ENCODE data around the gene CARD9.

DNA sequence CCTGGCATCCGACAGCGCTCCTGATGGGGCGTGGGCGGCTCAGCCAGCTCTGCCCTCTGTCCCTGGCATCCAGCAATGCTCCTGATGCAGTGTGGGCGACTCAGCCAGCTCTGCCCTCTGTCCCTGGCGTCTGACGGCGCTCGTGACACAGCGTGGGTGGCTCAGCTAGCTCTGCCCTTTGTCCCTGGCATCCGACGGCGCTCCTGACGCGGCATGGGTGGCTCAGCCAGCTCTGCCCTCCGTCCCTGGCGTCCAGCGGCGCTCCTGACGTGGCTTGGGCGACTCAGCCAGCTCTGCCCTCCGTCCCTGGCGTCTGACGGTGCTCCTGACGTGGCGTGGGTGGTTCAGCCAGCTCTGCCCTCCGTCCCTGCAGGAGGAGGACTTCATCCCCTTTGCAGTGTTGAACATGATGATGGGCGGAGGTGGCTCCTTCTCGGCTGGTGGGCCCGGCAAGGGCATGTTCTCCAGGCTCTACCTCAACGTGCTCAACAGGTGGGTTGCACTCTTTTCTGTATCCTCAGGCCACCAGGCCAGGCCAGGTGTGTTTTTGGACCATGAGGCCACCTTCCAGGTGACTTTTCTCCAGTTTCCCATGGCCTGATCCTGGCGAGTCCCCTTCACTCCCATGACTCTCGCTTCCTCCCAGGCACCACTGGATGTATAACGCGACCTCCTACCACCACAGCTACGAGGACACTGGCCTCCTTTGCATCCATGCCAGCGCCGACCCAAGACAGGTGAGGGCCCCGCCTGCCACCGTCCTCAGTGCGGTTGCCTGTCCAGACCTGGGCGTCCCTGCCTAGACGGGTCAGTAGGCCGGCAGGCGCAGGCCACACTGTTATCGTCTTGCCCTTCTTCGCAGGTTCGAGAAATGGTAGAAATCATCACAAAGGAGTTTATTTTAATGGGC, 45.0 kb upstream of the CARD9 start:
- TF ChIP-seq POLR2A (IDR thresholded peaks at IDR 0.05), result no peak
- TF ChIP-seq, protein P1, sequence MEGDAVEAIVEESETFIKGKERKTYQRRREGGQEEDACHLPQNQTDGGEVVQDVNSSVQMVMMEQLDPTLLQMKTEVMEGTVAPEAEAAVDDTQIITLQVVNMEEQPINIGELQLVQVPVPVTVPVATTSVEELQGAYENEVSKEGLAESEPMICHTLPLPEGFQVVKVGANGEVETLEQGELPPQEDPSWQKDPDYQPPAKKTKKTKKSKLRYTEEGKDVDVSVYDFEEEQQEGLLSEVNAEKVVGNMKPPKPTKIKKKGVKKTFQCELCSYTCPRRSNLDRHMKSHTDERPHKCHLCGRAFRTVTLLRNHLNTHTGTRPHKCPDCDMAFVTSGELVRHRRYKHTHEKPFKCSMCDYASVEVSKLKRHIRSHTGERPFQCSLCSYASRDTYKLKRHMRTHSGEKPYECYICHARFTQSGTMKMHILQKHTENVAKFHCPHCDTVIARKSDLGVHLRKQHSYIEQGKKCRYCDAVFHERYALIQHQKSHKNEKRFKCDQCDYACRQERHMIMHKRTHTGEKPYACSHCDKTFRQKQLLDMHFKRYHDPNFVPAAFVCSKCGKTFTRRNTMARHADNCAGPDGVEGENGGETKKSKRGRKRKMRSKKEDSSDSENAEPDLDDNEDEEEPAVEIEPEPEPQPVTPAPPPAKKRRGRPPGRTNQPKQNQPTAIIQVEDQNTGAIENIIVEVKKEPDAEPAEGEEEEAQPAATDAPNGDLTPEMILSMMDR (IDR thresholded peaks at IDR 0.05), result no peak
